AG04450 (cell line): Measurements from ENCODE around the gene GPC5. TPM values are rescaled to one million over a fixed set of nuclear protein-coding genes. Genes with fewer than 3 reads are reported as not detected.

Experiments
- CTCF ChIA-PET: fragments of 300-600, 350-600 bp; formaldehyde crosslinking; extraction: SDS; loops from one replicate; lab custom pipeline; 2022; ENCODE audit warnings: antibody characterized with exemption, inconsistent platforms; lab: Charles Lee
- POLR2A ChIA-PET: fragments of 350-600 bp; formaldehyde crosslinking; extraction: SDS; loops from one replicate; lab custom pipeline; 2021; ENCODE audit warnings: antibody characterized with exemption, inconsistent platforms; lab: Yijun Ruan, JAX
- DNase-seq: peaks from one replicate; pipeline ENCODE4 v3.0.0-alpha.2; 2011; ENCODE audit warnings: low read depth, low spot score
- H3K27ac ChIP-seq: one replicate; pipeline ENCODE4 v1.5.1; 2012; ENCODE audit warnings: low read depth, low read length, control low read depth
- H3K27me3 ChIP-seq: one replicate; pipeline ENCODE4 v1.6.0; 2012; ENCODE audit warnings: low read length; ENCODE audit not compliant: control insufficient read depth, insufficient read depth
- H3K4me3 ChIP-seq: 2 replicates; pipeline ENCODE4 v1.5.1; 2011; ENCODE audit warnings: mild to moderate bottlenecking, low read depth, low read length, control low read depth
- H3K9me3 ChIP-seq: 2 replicates; pipeline ENCODE4 v1.5.1; 2012; ENCODE audit warnings: low read length; ENCODE audit not compliant: control insufficient read depth, insufficient read depth
- polyA plus RNA-seq: library from polyadenylated mRNA; depleted of rRNA; stranded (reverse); fragments of >200 nt; gene quantifications from 2 replicates; pipeline ENCODE4 v1.2.3, GENCODE V29; 2011
- TF ChIP-seq, protein P1 (sequence below): IDR thresholded peaks from 2 replicates; pipeline ENCODE4 v1.5.1; 2011; ENCODE audit warnings: low read depth, low read length, control low read depth, inconsistent platforms

GPC5 gene
- polyA plus RNA-seq, 1 experiment = 3.6 TPM

DNA sequence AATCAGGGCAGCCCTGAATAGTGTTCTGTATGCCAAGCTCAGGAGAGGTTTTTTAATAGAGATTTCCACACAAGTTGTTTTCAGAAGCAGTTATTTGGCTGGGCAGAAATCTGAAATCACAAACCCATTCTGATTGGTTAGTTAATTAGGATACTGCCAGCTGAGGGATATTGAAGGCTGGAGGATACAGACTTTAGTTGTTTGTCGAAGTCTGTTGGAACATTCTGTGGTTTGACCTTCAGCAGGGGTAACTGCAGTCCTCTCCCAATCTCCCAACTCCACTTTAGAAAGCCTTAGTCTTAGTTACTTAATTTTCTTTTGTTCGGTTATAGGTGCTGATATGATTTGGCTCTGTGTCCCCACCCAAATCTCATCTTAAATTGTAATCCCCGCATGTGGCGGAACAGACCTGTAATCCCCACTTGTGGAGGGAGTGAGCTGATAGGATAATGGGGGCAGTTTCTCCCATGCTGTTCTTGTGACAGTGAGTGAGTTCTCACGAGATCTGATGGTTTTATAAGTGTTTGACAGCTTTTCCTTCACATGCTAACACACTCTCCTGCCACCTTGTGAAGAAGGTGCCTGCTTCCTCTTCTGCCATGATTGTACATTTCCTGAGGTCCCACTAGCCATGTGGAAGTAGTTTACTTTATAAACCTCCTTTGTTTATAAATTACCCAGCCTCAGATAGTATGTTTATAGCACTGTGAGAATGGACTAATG, 169.2 kb downstream of the GPC5 start:
- no peak overlapping the region for H3K4me3 ChIP-seq
- TF ChIP-seq, protein P1, sequence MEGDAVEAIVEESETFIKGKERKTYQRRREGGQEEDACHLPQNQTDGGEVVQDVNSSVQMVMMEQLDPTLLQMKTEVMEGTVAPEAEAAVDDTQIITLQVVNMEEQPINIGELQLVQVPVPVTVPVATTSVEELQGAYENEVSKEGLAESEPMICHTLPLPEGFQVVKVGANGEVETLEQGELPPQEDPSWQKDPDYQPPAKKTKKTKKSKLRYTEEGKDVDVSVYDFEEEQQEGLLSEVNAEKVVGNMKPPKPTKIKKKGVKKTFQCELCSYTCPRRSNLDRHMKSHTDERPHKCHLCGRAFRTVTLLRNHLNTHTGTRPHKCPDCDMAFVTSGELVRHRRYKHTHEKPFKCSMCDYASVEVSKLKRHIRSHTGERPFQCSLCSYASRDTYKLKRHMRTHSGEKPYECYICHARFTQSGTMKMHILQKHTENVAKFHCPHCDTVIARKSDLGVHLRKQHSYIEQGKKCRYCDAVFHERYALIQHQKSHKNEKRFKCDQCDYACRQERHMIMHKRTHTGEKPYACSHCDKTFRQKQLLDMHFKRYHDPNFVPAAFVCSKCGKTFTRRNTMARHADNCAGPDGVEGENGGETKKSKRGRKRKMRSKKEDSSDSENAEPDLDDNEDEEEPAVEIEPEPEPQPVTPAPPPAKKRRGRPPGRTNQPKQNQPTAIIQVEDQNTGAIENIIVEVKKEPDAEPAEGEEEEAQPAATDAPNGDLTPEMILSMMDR = no peak
- H3K27me3 ChIP-seq = no peaks in the 10 kb centered on the region
- no peaks in the 10 kb centered on the region for H3K9me3 ChIP-seq
- ChIA-PET POLR2A (no interaction called here), CTCF (no interaction called here)
- no peak overlapping the region for H3K27ac ChIP-seq
- no peak for DNase-seq

DNA sequence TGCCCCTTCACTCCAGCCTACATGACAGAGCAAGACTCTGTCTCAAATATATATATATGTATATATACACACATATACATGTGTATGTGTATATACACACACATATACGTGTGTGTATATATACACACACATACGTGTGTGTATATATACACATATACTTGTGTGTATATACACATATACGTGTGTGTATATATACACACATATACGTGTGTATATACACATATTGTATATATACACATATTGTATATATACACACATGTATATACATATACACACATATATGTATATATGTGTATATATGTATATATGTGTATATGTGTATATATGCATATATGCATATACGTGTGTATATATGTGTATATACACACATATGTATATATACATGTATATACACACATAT, 173.3 kb downstream of the GPC5 start:
- ChIA-PET POLR2A (no interaction called here), CTCF (no interaction called here)
- Histone ChIP-seq H3K27me3 (no peaks in the 10 kb centered on the region), H3K27ac (no peak overlapping the region), H3K9me3 (no peaks in the 10 kb centered on the region), H3K4me3 (no peak overlapping the region)
- DNase-seq = no peak
- TF ChIP-seq, protein P1 = no peak

DNA sequence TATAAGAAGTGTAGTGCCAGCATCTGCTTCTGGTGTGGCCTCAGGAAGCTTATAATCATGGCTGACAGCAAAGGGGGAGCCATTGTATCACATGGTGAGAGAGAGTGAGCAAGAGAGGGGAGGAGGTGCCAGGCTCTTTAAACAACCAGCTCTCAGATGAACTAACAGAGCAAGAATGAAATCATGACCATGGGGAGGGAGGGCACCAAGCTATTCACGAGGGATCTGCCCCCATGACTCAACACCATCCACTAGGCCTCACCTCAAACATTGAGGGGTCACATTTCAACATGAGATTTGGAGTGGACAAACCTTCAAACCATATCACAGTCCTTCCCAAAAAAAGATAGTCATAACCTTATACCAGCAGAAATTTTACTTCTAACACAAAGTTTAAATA, 174.0 kb downstream of the GPC5 start:
- TF ChIP-seq, protein P1 = no peak
- POLR2A ChIA-PET = no interaction called here

DNA sequence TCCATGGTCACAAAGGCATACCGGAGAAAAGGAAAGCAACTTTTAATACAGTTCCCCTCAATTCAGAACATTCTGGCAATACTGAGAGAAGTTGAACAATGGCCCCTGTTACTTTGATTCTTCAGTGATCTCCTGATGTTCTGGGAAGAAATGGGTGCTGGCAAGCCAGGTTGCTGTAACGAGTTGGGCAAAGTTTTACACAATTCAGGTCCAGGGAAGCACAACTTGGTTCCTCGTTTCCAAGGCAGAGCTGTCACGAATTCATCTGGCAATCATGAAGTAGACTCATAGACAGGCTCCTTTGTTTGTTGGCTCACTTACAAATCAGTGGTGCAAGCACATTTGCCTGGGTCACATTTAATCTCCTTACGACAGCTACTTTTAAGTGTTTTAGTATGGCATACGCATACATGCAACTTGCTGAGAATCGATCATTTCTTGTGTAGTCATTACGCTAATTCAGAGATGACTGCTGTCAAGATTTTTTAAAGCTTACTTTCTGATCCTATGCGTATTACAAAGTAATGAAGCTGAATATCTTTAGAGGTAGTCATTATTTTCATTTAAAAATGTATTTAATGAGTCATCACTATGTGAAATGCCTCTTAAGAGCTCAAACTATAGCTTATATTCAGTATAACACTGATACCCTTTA, 174.7 kb downstream of the GPC5 start:
- Histone ChIP-seq H3K4me3 (no peak overlapping the region), H3K27ac (no peak overlapping the region), H3K9me3 (no peaks in the 10 kb centered on the region), H3K27me3 (no peaks in the 10 kb centered on the region)
- no peak for DNase-seq
- CTCF ChIA-PET = no interaction called here
- TF ChIP-seq, protein P1 = no peak
- POLR2A ChIA-PET = no interaction called here

More for the DNA sequence above, 174.0 kb downstream of the GPC5 start:
- CTCF ChIA-PET = no interaction called here
- Histone ChIP-seq H3K9me3 (no peaks in the 10 kb centered on the region), H3K27ac (no peak overlapping the region), H3K27me3 (no peaks in the 10 kb centered on the region), H3K4me3 (no peak overlapping the region)
- no peak for DNase-seq

DNA sequence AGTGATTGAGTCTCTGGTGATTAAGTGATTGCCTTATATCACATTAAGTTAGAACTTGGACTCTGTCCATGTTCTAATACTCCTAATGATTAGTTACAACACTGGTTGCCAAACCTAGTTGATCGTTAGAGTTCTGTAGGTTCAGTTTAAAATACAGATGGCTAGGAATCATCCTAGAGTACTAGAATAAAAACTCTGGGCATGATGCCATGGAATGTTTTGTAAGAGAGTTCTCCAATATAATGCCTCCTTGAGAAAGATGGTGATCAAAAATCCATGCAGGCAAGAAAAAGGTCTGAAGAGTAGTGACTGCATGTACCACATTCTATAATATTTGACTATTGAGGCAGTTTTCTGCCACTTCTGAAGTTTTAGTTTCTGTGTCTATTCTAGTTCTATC, 176.3 kb downstream of the GPC5 start:
- TF ChIP-seq, protein P1 = no peak
- ChIA-PET POLR2A (no interaction called here), CTCF (no interaction called here)
- no peak for DNase-seq
- H3K27ac ChIP-seq = no peak overlapping the region
- no peak overlapping the region for H3K4me3 ChIP-seq
- no peaks in the 10 kb centered on the region for H3K27me3 ChIP-seq
- no peaks in the 10 kb centered on the region for H3K9me3 ChIP-seq
